Measurements from ENCODE around the gene PPP4R1. TPM values are rescaled to one million over a fixed set of nuclear protein-coding genes. Genes with fewer than 3 reads are reported as not detected.

PPP4R1 gene
- polyA plus RNA-seq, 1 donor from 2014 or later = 127 TPM

DNA sequence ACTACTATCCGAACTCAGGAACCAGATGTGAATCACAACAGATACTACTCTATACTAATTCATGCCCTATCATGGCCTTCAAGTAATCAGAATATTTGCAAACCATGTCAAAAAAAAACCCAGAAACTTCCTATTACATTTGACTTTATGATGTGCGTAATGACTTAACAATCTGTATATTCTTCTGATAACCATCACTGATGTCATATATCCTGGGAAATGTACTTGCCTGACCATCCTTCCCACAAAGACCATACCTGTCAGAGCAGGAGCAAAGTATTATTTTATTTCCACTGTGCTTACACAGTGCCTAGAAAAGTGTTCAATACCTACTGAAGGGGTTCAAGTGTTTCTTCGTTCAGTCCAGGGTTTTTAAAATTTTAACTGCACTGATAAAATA, 27.5 kb downstream of the PPP4R1 start:
- TF ChIP-seq SMC3 (conservative IDR thresholded peaks at IDR 0.05; ENCODE audit: poor library complexity) (no peak), EZH2 (IDR thresholded peaks at IDR 0.05; ENCODE audit: borderline replicate concordance, insufficient read depth, low read length, poor library complexity, severe bottlenecking) (no peak), RAD21 (conservative IDR thresholded peaks at IDR 0.05) (no peak), EP300 (conservative IDR thresholded peaks at IDR 0.05; ENCODE audit: poor library complexity, severe bottlenecking) (no peak), POLR2AphosphoS5 (IDR thresholded peaks at IDR 0.05) (no peak), MXI1 (conservative IDR thresholded peaks at IDR 0.05; ENCODE audit: poor library complexity, severe bottlenecking) (no peak), TAF1 (IDR thresholded peaks at IDR 0.05; ENCODE audit: low read depth) (no peak)
- TF ChIP-seq, protein P1, sequence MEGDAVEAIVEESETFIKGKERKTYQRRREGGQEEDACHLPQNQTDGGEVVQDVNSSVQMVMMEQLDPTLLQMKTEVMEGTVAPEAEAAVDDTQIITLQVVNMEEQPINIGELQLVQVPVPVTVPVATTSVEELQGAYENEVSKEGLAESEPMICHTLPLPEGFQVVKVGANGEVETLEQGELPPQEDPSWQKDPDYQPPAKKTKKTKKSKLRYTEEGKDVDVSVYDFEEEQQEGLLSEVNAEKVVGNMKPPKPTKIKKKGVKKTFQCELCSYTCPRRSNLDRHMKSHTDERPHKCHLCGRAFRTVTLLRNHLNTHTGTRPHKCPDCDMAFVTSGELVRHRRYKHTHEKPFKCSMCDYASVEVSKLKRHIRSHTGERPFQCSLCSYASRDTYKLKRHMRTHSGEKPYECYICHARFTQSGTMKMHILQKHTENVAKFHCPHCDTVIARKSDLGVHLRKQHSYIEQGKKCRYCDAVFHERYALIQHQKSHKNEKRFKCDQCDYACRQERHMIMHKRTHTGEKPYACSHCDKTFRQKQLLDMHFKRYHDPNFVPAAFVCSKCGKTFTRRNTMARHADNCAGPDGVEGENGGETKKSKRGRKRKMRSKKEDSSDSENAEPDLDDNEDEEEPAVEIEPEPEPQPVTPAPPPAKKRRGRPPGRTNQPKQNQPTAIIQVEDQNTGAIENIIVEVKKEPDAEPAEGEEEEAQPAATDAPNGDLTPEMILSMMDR (IDR thresholded peaks at IDR 0.05; ENCODE audit: poor library complexity, severe bottlenecking) = no peak
- TF ChIP-seq, protein P2, sequence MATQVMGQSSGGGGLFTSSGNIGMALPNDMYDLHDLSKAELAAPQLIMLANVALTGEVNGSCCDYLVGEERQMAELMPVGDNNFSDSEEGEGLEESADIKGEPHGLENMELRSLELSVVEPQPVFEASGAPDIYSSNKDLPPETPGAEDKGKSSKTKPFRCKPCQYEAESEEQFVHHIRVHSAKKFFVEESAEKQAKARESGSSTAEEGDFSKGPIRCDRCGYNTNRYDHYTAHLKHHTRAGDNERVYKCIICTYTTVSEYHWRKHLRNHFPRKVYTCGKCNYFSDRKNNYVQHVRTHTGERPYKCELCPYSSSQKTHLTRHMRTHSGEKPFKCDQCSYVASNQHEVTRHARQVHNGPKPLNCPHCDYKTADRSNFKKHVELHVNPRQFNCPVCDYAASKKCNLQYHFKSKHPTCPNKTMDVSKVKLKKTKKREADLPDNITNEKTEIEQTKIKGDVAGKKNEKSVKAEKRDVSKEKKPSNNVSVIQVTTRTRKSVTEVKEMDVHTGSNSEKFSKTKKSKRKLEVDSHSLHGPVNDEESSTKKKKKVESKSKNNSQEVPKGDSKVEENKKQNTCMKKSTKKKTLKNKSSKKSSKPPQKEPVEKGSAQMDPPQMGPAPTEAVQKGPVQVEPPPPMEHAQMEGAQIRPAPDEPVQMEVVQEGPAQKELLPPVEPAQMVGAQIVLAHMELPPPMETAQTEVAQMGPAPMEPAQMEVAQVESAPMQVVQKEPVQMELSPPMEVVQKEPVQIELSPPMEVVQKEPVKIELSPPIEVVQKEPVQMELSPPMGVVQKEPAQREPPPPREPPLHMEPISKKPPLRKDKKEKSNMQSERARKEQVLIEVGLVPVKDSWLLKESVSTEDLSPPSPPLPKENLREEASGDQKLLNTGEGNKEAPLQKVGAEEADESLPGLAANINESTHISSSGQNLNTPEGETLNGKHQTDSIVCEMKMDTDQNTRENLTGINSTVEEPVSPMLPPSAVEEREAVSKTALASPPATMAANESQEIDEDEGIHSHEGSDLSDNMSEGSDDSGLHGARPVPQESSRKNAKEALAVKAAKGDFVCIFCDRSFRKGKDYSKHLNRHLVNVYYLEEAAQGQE (IDR thresholded peaks at IDR 0.05; ENCODE audit: borderline replicate concordance) = no peak
- no peak overlapping the region for H2AFZ ChIP-seq (ENCODE audit: low read depth, low read length)
- no peak overlapping the region for H3K27ac ChIP-seq (ENCODE audit: low read length)
- H3K36me3 ChIP-seq (ENCODE audit: insufficient read depth, low read length) = peaks cover 5% of the 10 kb centered on the region
- H3K27me3 ChIP-seq (ENCODE audit: insufficient read depth, low read depth, low read length) = no peaks in the 10 kb centered on the region
- H3K4me3 ChIP-seq (ENCODE audit: low read length) = no peak overlapping the region
- H3K9ac ChIP-seq (ENCODE audit: low read length) = no peak overlapping the region
- H3F3A ChIP-seq (ENCODE audit: insufficient read depth, low read length, poor library complexity, severe bottlenecking) = no peaks in the 10 kb centered on the region
- no peaks in the 10 kb centered on the region for H4K20me1 ChIP-seq (ENCODE audit: insufficient read depth)
- no peaks in the 10 kb centered on the region for H3K79me2 ChIP-seq (replicated peaks; ENCODE audit: insufficient read depth, low read length)
- no peak overlapping the region for H3K4me2 ChIP-seq (ENCODE audit: low read length)
- no peaks in the 10 kb centered on the region for H3K9me3 ChIP-seq (ENCODE audit: low read length)
- H3K9me2 ChIP-seq (ENCODE audit: insufficient read depth, low read length) = no peaks in the 10 kb centered on the region

DNA sequence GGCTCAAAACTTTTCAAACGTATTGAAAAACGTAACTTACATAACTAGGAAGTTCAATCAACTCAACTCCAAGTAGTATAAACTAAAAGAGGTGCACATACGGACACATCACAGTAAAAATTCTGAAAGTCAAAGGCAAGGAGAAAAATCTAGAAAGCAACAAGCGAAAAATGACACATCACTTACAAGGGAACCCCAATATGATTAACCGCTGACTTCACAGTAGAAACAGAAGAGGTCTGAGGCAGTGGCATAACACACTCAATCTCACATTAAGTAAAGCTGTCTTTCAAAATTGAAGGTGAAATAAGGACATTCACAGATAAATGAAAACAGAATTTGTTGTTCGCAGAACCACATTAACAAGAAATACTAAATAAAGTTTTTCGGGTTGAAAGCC, 32.7 kb downstream of the PPP4R1 start:
- Histone ChIP-seq H3K9ac (ENCODE audit: low read length) (no peak overlapping the region), H3F3A (ENCODE audit: insufficient read depth, low read length, poor library complexity, severe bottlenecking) (no peaks in the 10 kb centered on the region), H3K9me2 (ENCODE audit: insufficient read depth, low read length) (no peaks in the 10 kb centered on the region), H3K79me2 (replicated peaks; ENCODE audit: insufficient read depth, low read length) (no peaks in the 10 kb centered on the region), H3K36me3 (ENCODE audit: insufficient read depth, low read length) (peaks cover 10% of the 10 kb centered on the region), H3K4me2 (ENCODE audit: low read length) (no peak overlapping the region), H4K20me1 (ENCODE audit: insufficient read depth) (no peaks in the 10 kb centered on the region), H3K27me3 (ENCODE audit: insufficient read depth, low read depth, low read length) (no peaks in the 10 kb centered on the region), H2AFZ (ENCODE audit: low read depth, low read length) (no peak overlapping the region), H3K27ac (ENCODE audit: low read length) (no peak overlapping the region), H3K9me3 (ENCODE audit: low read length) (no peaks in the 10 kb centered on the region), H3K4me3 (ENCODE audit: low read length) (no peak overlapping the region)
- TF ChIP-seq, protein P1 (IDR thresholded peaks at IDR 0.05; ENCODE audit: poor library complexity, severe bottlenecking) = no peak
- TF ChIP-seq, protein P2 (IDR thresholded peaks at IDR 0.05; ENCODE audit: borderline replicate concordance) = no peak
- no peak for TF ChIP-seq EP300 (conservative IDR thresholded peaks at IDR 0.05; ENCODE audit: poor library complexity, severe bottlenecking)
- TF ChIP-seq EZH2 (IDR thresholded peaks at IDR 0.05; ENCODE audit: borderline replicate concordance, insufficient read depth, low read length, poor library complexity, severe bottlenecking) = no peak
- TF ChIP-seq TAF1 (IDR thresholded peaks at IDR 0.05; ENCODE audit: low read depth) = no peak
- TF ChIP-seq MXI1 (conservative IDR thresholded peaks at IDR 0.05; ENCODE audit: poor library complexity, severe bottlenecking) = no peak
- TF ChIP-seq SMC3 (conservative IDR thresholded peaks at IDR 0.05; ENCODE audit: poor library complexity) = no peak
- no peak for TF ChIP-seq POLR2AphosphoS5 (IDR thresholded peaks at IDR 0.05)
- no peak for TF ChIP-seq RAD21 (conservative IDR thresholded peaks at IDR 0.05)

Data from neural cell (in vitro differentiated cells).